PFSK-1 (cell line): Measurements from ENCODE around the gene REEP2.

Experiments used
- FOXP2 ChIP-seq: optimal IDR thresholded peaks from 2 replicates; pipeline ENCODE3; 2011; ENCODE audit warnings: borderline replicate concordance, control low read depth, inconsistent platforms; ENCODE audit not compliant: insufficient read depth; ENCODE audit errors: extremely low read length, extremely low read depth
- POLR2AphosphoS5 ChIP-seq: IDR thresholded peaks from 2 replicates; pipeline ENCODE4 v1.6.1; 2012; ENCODE audit warnings: low read depth, mild to moderate bottlenecking, control low read depth, low read length, moderate library complexity
- SIN3A ChIP-seq: IDR thresholded peaks from 2 replicates; pipeline ENCODE4 v1.6.1; 2012; ENCODE audit warnings: mild to moderate bottlenecking, low read length, moderate library complexity, borderline replicate concordance; ENCODE audit not compliant: insufficient read depth
- TAF1 ChIP-seq: IDR thresholded peaks from 2 replicates; pipeline ENCODE4 v1.6.1; 2012; ENCODE audit warnings: low read length, control low read depth, borderline replicate concordance; ENCODE audit not compliant: insufficient read depth
- TF ChIP-seq, protein P1 (sequence below), 2 experiments: IDR thresholded peaks; 2 replicates each; pipeline versions ENCODE4 v1.6.1 to v1.8.0; 2011 to 2012; ENCODE audit warnings: low read depth in 2 of 2, low read length in 2 of 2, control low read depth in 1 of 2, inconsistent platforms in 1 of 2, mild to moderate bottlenecking in 1 of 2, moderate library complexity in 1 of 2; ENCODE audit not compliant: insufficient read depth in 1 of 2

REEP2 gene

DNA sequence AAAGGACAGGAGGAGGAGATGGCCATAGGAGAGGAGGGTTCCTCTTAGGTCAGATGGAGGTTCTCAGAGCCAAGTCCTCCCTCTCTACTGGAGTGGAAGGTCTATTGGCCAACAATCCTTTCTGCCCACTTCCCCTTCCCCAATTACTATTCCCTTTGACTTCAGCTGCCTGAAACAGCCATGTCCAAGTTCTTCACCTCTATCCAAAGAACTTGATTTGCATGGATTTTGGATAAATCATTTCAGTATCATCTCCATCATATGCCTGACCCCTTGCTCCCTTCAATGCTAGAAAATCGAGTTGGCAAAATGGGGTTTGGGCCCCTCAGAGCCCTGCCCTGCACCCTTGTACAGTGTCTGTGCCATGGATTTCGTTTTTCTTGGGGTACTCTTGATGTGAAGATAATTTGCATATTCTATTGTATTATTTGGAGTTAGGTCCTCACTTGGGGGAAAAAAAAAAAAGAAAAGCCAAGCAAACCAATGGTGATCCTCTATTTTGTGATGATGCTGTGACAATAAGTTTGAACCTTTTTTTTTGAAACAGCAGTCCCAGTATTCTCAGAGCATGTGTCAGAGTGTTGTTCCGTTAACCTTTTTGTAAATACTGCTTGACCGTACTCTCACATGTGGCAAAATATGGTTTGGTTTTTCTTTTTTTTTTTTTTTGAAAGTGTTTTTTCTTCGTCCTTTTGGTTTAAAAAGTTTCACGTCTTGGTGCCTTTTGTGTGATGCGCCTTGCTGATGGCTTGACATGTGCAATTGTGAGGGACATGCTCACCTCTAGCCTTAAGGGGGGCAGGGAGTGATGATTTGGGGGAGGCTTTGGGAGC is 29.5 kb downstream of the REEP2 start:
- TF ChIP-seq, protein P1, sequence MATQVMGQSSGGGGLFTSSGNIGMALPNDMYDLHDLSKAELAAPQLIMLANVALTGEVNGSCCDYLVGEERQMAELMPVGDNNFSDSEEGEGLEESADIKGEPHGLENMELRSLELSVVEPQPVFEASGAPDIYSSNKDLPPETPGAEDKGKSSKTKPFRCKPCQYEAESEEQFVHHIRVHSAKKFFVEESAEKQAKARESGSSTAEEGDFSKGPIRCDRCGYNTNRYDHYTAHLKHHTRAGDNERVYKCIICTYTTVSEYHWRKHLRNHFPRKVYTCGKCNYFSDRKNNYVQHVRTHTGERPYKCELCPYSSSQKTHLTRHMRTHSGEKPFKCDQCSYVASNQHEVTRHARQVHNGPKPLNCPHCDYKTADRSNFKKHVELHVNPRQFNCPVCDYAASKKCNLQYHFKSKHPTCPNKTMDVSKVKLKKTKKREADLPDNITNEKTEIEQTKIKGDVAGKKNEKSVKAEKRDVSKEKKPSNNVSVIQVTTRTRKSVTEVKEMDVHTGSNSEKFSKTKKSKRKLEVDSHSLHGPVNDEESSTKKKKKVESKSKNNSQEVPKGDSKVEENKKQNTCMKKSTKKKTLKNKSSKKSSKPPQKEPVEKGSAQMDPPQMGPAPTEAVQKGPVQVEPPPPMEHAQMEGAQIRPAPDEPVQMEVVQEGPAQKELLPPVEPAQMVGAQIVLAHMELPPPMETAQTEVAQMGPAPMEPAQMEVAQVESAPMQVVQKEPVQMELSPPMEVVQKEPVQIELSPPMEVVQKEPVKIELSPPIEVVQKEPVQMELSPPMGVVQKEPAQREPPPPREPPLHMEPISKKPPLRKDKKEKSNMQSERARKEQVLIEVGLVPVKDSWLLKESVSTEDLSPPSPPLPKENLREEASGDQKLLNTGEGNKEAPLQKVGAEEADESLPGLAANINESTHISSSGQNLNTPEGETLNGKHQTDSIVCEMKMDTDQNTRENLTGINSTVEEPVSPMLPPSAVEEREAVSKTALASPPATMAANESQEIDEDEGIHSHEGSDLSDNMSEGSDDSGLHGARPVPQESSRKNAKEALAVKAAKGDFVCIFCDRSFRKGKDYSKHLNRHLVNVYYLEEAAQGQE (IDR thresholded peaks at IDR 0.05; ENCODE audit: insufficient read depth in 1 of 2, low read depth in 2 of 2, low read length in 2 of 2): no peak
- TF ChIP-seq FOXP2 (no peak), SIN3A (no peak), TAF1 (no peak), POLR2AphosphoS5 (no peak)

DNA sequence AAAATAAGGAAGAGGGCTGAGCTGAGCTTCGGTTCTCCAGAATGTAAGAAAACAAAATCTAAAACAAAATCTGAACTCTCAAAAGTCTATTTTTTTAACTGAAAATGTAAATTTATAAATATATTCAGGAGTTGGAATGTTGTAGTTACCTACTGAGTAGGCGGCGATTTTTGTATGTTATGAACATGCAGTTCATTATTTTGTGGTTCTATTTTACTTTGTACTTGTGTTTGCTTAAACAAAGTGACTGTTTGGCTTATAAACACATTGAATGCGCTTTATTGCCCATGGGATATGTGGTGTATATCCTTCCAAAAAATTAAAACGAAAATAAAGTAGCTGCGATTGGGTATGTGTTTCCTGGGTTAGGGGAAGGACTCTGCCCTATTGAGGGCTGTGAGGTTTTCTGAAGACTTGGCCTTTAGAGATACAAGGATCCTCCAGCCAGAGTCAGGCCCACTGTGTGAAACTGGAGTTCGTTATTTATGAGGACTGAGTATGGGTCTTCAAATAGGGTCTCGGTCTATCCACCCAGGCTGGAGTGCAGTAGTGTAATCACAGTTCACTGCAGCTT is 30.2 kb downstream of the REEP2 start:
- no peak for TF ChIP-seq SIN3A
- no peak for TF ChIP-seq POLR2AphosphoS5
- TF ChIP-seq, protein P1 (IDR thresholded peaks at IDR 0.05; ENCODE audit: insufficient read depth in 1 of 2, low read depth in 2 of 2, low read length in 2 of 2): no peak
- TF ChIP-seq FOXP2: no peak
- no peak for TF ChIP-seq TAF1

DNA sequence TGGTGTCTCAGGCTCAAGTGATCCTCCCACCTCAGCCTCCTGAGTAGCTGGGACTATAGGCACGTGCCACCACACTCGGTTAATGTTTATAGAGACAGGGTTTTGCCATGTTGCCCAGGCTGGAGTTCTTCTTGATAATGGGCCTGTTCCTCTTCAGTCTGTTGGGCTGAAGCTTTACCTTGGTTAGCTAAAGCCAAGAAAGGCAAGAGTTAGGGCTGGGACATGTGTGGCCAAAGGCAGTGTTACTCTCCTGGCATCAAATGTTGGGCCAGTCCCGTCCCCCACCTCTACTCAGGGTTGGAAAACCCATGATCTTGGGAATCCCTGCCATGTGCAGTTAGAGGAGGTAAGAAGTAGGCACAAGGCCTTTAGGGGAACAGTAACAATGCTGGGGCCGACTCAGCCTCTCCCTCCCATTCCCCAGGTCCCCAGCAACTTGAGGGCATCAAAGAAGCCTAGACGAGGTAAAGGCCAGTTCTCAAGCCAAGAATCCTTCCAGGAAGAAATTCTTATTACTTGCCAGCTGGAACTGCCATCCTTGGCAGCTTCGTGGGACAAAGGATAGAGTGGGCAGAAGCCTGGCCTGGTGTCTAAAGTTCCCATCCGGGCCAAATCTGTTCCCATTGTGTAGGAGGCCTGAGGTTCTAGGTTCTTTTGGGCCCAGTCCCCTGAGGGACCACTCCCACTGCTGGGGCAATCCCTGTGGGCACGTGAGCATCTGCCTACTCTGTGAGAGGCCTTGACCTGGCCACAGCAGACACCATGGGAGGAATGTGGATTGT is 30.9 kb downstream of the REEP2 start:
- TF ChIP-seq TAF1: no peak
- TF ChIP-seq POLR2AphosphoS5: no peak
- TF ChIP-seq SIN3A: no peak
- TF ChIP-seq, protein P1 (IDR thresholded peaks at IDR 0.05; ENCODE audit: insufficient read depth in 1 of 2, low read depth in 2 of 2, low read length in 2 of 2): no peak
- no peak for TF ChIP-seq FOXP2

DNA sequence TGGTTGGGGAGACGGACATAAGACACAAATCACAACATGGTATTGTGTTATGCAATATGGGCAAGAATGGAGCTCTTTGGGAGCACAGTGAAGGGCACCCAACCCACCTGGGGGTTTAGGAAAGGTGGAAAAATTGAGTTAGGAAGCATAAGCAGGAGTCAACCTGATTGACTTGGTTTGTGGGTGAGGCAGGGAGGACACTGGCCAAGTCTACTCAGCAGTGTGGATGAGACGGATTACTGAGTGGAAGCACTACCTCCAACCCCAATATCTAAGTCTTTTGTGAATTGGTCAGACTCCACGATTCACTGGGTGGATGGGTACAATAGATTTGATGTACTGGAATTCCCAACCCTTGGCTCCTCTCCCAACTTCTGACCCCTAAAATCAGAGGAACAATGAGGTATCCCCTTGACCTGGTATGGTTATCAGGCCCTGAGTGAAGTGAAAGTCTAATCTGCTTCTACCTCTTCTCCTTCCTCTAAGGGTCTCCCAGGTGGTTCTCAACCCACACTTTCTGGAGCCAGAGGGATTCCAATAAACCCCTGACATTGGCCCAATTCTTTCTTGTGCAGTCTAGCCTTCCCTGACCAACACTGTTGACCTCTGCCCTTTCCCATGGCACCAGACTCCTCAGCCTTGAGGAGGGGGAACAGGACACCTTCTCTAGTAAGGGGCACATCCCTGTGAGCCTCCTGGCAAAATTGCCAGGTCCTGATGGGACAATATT is 31.6 kb downstream of the REEP2 start:
- TF ChIP-seq SIN3A: no peak

DNA sequence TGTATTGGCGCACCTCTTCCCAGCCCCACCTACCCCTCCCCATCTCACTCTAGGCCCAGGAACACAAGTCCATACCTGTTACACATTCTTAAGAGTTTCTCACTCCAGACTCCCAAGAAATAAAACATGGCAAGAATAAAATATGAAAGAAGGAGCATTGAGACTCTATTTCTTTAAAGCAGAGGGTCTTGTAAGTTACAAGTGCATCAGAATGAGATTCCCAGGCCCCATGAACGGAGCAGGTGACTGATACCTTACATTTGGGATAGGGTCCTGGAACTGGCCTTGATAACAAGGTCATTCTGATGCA is 32.1 kb downstream of the REEP2 start:
- TF ChIP-seq FOXP2 (no peak), TAF1 (no peak), POLR2AphosphoS5 (no peak), SIN3A (no peak)
- TF ChIP-seq, protein P1 (IDR thresholded peaks at IDR 0.05; ENCODE audit: insufficient read depth in 1 of 2, low read depth in 2 of 2, low read length in 2 of 2): no peak
